ENCODE data around the gene DIAPH1.

DNA sequence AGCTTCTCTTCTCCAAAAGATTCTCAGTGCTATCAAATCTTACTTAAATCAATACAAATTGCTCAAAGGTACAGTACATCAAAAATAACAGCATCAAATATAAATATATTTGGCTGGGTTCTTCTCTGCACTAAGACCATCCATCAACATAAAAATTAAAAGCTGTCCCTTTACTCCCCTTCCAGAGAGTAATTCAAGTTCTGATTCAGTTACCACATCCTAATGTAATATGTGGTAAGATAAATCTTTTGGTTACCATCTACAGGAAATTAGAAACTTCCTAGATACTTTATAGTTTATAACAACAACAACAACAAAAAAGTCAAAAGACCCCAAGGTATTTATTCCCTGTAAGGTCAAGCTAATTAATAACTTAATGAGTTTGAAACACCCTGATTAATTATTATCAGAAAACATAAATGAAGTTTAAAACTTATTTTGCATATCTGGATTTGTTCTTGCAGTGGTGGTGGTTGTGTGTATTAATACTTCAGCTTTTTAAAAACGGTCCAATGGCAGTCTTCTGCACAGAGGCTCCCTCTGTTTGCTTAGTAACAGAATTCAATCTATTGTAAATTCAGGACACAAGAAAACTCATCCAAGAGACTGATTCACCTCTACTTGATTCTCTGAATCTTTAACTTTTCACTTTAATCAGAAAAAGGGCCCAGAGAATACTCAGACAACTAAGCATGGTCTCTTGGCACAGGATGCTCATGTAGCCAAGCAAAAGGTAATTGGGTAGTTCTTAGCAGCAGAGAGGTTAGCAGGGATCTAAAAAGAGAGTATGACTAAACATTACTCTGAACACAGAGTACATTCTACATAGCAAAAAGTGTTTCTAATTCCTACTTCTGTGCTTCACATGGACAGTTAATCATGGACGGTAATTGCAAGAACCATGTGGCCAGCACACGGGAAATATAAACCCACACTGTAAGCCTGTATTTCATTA, 20.1 kb downstream of the DIAPH1 start:
- TF ChIP-seq, protein P1, sequence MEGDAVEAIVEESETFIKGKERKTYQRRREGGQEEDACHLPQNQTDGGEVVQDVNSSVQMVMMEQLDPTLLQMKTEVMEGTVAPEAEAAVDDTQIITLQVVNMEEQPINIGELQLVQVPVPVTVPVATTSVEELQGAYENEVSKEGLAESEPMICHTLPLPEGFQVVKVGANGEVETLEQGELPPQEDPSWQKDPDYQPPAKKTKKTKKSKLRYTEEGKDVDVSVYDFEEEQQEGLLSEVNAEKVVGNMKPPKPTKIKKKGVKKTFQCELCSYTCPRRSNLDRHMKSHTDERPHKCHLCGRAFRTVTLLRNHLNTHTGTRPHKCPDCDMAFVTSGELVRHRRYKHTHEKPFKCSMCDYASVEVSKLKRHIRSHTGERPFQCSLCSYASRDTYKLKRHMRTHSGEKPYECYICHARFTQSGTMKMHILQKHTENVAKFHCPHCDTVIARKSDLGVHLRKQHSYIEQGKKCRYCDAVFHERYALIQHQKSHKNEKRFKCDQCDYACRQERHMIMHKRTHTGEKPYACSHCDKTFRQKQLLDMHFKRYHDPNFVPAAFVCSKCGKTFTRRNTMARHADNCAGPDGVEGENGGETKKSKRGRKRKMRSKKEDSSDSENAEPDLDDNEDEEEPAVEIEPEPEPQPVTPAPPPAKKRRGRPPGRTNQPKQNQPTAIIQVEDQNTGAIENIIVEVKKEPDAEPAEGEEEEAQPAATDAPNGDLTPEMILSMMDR (IDR thresholded peaks at IDR 0.05 in 2 of 3, conservative IDR thresholded peaks at IDR 0.05 in 1 of 3; ENCODE audit: borderline replicate concordance in 1 of 3, insufficient read depth in 1 of 3, low read depth in 2 of 3, low read length in 2 of 3), result no peak
- TF ChIP-seq POLR2A (IDR thresholded peaks at IDR 0.05; ENCODE audit: borderline replicate concordance, extremely low read depth, insufficient read depth, insufficient read length) (no peak), CEBPB (IDR thresholded peaks at IDR 0.05; ENCODE audit: low read depth) (no peak), EZH2 (IDR thresholded peaks at IDR 0.05) (no peak)
- TF ChIP-seq, protein P2, sequence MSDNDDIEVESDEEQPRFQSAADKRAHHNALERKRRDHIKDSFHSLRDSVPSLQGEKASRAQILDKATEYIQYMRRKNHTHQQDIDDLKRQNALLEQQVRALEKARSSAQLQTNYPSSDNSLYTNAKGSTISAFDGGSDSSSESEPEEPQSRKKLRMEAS (IDR thresholded peaks at IDR 0.05), result no peak

All from HCT116 (cell line).